AG04449 (cell line): ENCODE results near the gene AMPH.

ENCODE experiments used
- CTCF ChIA-PET: fragments of 350-600 bp; formaldehyde crosslinking; extraction: SDS; loops from one replicate; lab custom pipeline; 2021; ENCODE audit warnings: antibody characterized with exemption; lab: Yijun Ruan, JAX
- POLR2A ChIA-PET: fragments of 400-600, 350-600 bp; formaldehyde crosslinking; extraction: SDS; loops from one replicate; lab custom pipeline; 2020; ENCODE audit warnings: antibody characterized with exemption, inconsistent platforms; lab: Yijun Ruan, JAX
- DNase-seq: peaks from one replicate; pipeline ENCODE4 v3.0.0-alpha.2; 2010; ENCODE audit warnings: low read depth, low spot score
- H3K4me3 ChIP-seq: 2 replicates; pipeline ENCODE4 v1.5.1; 2011; ENCODE audit warnings: low read depth, mild to moderate bottlenecking, control low read depth, low read length
- CTCF ChIP-seq: IDR thresholded peaks from one replicate; pipeline ENCODE4 v1.5.1; 2011; ENCODE audit warnings: mild to moderate bottlenecking, moderate library complexity, low read length, control low read depth, inconsistent platforms; ENCODE audit not compliant: insufficient read depth; ENCODE audit errors: missing control alignments

AMPH gene

GRCh38 chr7:38545977-38546376 is 85.2 kb downstream of the AMPH start:
- ChIA-PET POLR2A (no interaction called here), CTCF (no interaction called here)
- DNase-seq, result no peak
- no peak overlapping the region for H3K4me3 ChIP-seq
- no peak for TF ChIP-seq CTCF

- no peak overlapping the region for H3K4me3 ChIP-seq
- DNase-seq, result no peak
- CTCF ChIA-PET, result no interaction called here
- TF ChIP-seq CTCF, result no peak
- POLR2A ChIA-PET, result no interaction called here
These were observed 89.0 kb downstream of the AMPH start for GRCh38 chr7:38542156-38542555.

- no peak overlapping the region for H3K4me3 ChIP-seq
- DNase-seq, result no peak
- CTCF ChIA-PET, result no interaction called here
- no peak for TF ChIP-seq CTCF
- POLR2A ChIA-PET, result no interaction called here
These were observed 89.7 kb downstream of the AMPH start for GRCh38 chr7:38541440-38541839.

GRCh38 chr7:38539477-38540081 is 91.6 kb downstream of the AMPH start:
- TF ChIP-seq CTCF, result no peak
- no peak for DNase-seq
- no peak overlapping the region for H3K4me3 ChIP-seq
- ChIA-PET CTCF (no interaction called here), POLR2A (no interaction called here)

GRCh38 chr7:38535073-38535472 is 96.1 kb downstream of the AMPH start:
- ChIA-PET CTCF (interaction anchor here (1.0 kb wide), 1 partner anchor 12 kb away, joined by 3 read pairs; no protein-coding TSS in a partner anchor), POLR2A (no interaction called here)
- no peak for DNase-seq
- H3K4me3 ChIP-seq, result no peak overlapping the region
- TF ChIP-seq CTCF, result no peak

- no peak overlapping the region for H3K4me3 ChIP-seq
- POLR2A ChIA-PET, result interaction anchor here (0.7 kb wide), 1 partner anchor 15 kb away, joined by 3 read pairs; no protein-coding TSS in a partner anchor
- DNase-seq, result no peak
- CTCF ChIA-PET, result interaction anchor here (0.6 kb wide), 1 partner anchor 1038 kb away, joined by 3 read pairs; no protein-coding TSS in a partner anchor
- TF ChIP-seq CTCF, result no peak
These were observed 105.3 kb downstream of the AMPH start for GRCh38 chr7:38525857-38526256.
